Measurements from ENCODE around the gene SP3.
"Not testable (repeated sequence)": the region's sequence is repeated elsewhere in the genome, so short reads cannot be mapped to it uniquely, and the experiment has no call there.

The SP3 gene

GRCh38 chr2:173924285-173924684 lies 40.9 kb downstream of the SP3 start:
- H3K4me3 Mint-ChIP-seq = no peak overlapping the region
- no peaks in the 10 kb centered on the region for H3K9me3 Mint-ChIP-seq (ENCODE audit: low read depth)
- H3K27ac Mint-ChIP-seq = no peak overlapping the region
- H3K27me3 Mint-ChIP-seq = no peaks in the 10 kb centered on the region
- H3K36me3 Mint-ChIP-seq = peaks cover 3% of the 10 kb centered on the region
- H3K4me1 Mint-ChIP-seq (ENCODE audit: low read depth) = peaks cover 75% of the 10 kb centered on the region

GRCh38 chr2:173922760-173923159 lies 42.4 kb downstream of the SP3 start:
- peaks cover 5% of the 10 kb centered on the region for H3K36me3 Mint-ChIP-seq
- no peak overlapping the region for H3K4me3 Mint-ChIP-seq
- peaks cover 74% of the 10 kb centered on the region for H3K4me1 Mint-ChIP-seq (ENCODE audit: low read depth)

GRCh38 chr2:173922068-173922467 lies 43.1 kb downstream of the SP3 start:
- H3K4me1 Mint-ChIP-seq (ENCODE audit: low read depth) = peaks cover 74% of the 10 kb centered on the region
- no peaks in the 10 kb centered on the region for H3K9me3 Mint-ChIP-seq (ENCODE audit: low read depth)
- H3K4me3 Mint-ChIP-seq = no peak overlapping the region
- peaks cover 7% of the 10 kb centered on the region for H3K36me3 Mint-ChIP-seq
- peak overlapping the region; percentile 82 for H3K27ac Mint-ChIP-seq
- H3K27me3 Mint-ChIP-seq = no peaks in the 10 kb centered on the region

More at GRCh38 chr2:173922760-173923159, 42.4 kb downstream of the SP3 start:
- Mint-ChIP-seq H3K9me3 (ENCODE audit: low read depth) (no peaks in the 10 kb centered on the region), H3K27me3 (no peaks in the 10 kb centered on the region), H3K27ac (peak overlapping the region; percentile 36)

- Mint-ChIP-seq H3K27ac (peak overlapping the region; percentile 56), H3K27me3 (no peaks in the 10 kb centered on the region), H3K4me1 (ENCODE audit: low read depth) (peaks cover 30% of the 10 kb centered on the region), H3K9me3 (ENCODE audit: low read depth) (no peaks in the 10 kb centered on the region), H3K4me3 (no peak overlapping the region), H3K36me3 (peaks cover 24% of the 10 kb centered on the region)
These were observed 50.9 kb downstream of the SP3 start for GRCh38 chr2:173914055-173914927.

- Mint-ChIP-seq H3K4me1 (ENCODE audit: low read depth) (peaks cover 12% of the 10 kb centered on the region), H3K36me3 (peaks cover 27% of the 10 kb centered on the region), H3K27me3 (no peaks in the 10 kb centered on the region), H3K4me3 (no peak overlapping the region), H3K9me3 (ENCODE audit: low read depth) (no peaks in the 10 kb centered on the region), H3K27ac (peak overlapping the region; percentile 28)
These were observed 55.3 kb downstream of the SP3 start for GRCh38 chr2:173909846-173910245.

GRCh38 chr2:173906626-173907025 lies 58.5 kb downstream of the SP3 start:
- H3K27me3 Mint-ChIP-seq = no peaks in the 10 kb centered on the region
- H3K9me3 Mint-ChIP-seq (ENCODE audit: low read depth) = no peaks in the 10 kb centered on the region
- peaks cover 2% of the 10 kb centered on the region for H3K4me1 Mint-ChIP-seq (ENCODE audit: low read depth)
- no peak overlapping the region for H3K27ac Mint-ChIP-seq
- peaks cover 21% of the 10 kb centered on the region for H3K36me3 Mint-ChIP-seq
- no peak overlapping the region for H3K4me3 Mint-ChIP-seq

GRCh38 chr2:173903601-173904394 lies 61.4 kb downstream of the SP3 start:
- H3K27me3 Mint-ChIP-seq = no peaks in the 10 kb centered on the region
- peaks cover 14% of the 10 kb centered on the region for H3K36me3 Mint-ChIP-seq
- no peak overlapping the region for H3K27ac Mint-ChIP-seq
- no peaks in the 10 kb centered on the region for H3K9me3 Mint-ChIP-seq (ENCODE audit: low read depth)
- no peak overlapping the region for H3K4me3 Mint-ChIP-seq
- H3K4me1 Mint-ChIP-seq (ENCODE audit: low read depth) = peaks cover 7% of the 10 kb centered on the region

- H3K4me1 Mint-ChIP-seq (ENCODE audit: low read depth) = peaks cover 19% of the 10 kb centered on the region
- peak overlapping the region; percentile 17 for H3K27ac Mint-ChIP-seq
- no peak overlapping the region for H3K4me3 Mint-ChIP-seq
- no peaks in the 10 kb centered on the region for H3K36me3 Mint-ChIP-seq
- H3K9me3 Mint-ChIP-seq (ENCODE audit: low read depth) = no peaks in the 10 kb centered on the region
- H3K27me3 Mint-ChIP-seq = no peaks in the 10 kb centered on the region
These were observed 66.2 kb downstream of the SP3 start for GRCh38 chr2:173898996-173899395.

- H3K27me3 Mint-ChIP-seq = no peaks in the 10 kb centered on the region
- no peaks in the 10 kb centered on the region for H3K9me3 Mint-ChIP-seq (ENCODE audit: low read depth)
- H3K27ac Mint-ChIP-seq = no peak overlapping the region
- H3K4me1 Mint-ChIP-seq (ENCODE audit: low read depth) = peaks cover 19% of the 10 kb centered on the region
- no peaks in the 10 kb centered on the region for H3K36me3 Mint-ChIP-seq
- no peak overlapping the region for H3K4me3 Mint-ChIP-seq
These were observed 67.0 kb downstream of the SP3 start for GRCh38 chr2:173898178-173898668.

- no peaks in the 10 kb centered on the region for H3K9me3 Mint-ChIP-seq (ENCODE audit: low read depth)
- H3K27ac Mint-ChIP-seq = no peak overlapping the region
- no peaks in the 10 kb centered on the region for H3K27me3 Mint-ChIP-seq
- no peaks in the 10 kb centered on the region for H3K36me3 Mint-ChIP-seq
- peaks cover 25% of the 10 kb centered on the region for H3K4me1 Mint-ChIP-seq (ENCODE audit: low read depth)
- H3K4me3 Mint-ChIP-seq = no peak overlapping the region
These were observed 68.4 kb downstream of the SP3 start for GRCh38 chr2:173896755-173897154.

GRCh38 chr2:173892341-173892740 lies 72.8 kb downstream of the SP3 start:
- peaks cover 8% of the 10 kb centered on the region for H3K9me3 Mint-ChIP-seq (ENCODE audit: low read depth)
- no peak overlapping the region for H3K27ac Mint-ChIP-seq
- H3K4me1 Mint-ChIP-seq (ENCODE audit: low read depth) = peaks cover 9% of the 10 kb centered on the region
- no peak overlapping the region for H3K4me3 Mint-ChIP-seq
- peaks cover 2% of the 10 kb centered on the region for H3K27me3 Mint-ChIP-seq
- H3K36me3 Mint-ChIP-seq = no peaks in the 10 kb centered on the region

- no peaks in the 10 kb centered on the region for H3K36me3 Mint-ChIP-seq
- no peak overlapping the region for H3K27ac Mint-ChIP-seq
- peaks cover 8% of the 10 kb centered on the region for H3K9me3 Mint-ChIP-seq (ENCODE audit: low read depth)
- peaks cover 2% of the 10 kb centered on the region for H3K27me3 Mint-ChIP-seq
- peaks cover 9% of the 10 kb centered on the region for H3K4me1 Mint-ChIP-seq (ENCODE audit: low read depth)
- no peak overlapping the region for H3K4me3 Mint-ChIP-seq
These were observed 73.7 kb downstream of the SP3 start for GRCh38 chr2:173891315-173892037.

GRCh38 chr2:173889464-173889863 lies 75.7 kb downstream of the SP3 start:
- not testable (repeated sequence) for H3K36me3 Mint-ChIP-seq; H3K27ac Mint-ChIP-seq; H3K4me3 Mint-ChIP-seq; H3K27me3 Mint-ChIP-seq; H3K9me3 Mint-ChIP-seq (ENCODE audit: low read depth); H3K4me1 Mint-ChIP-seq (ENCODE audit: low read depth)

- no peaks in the 10 kb centered on the region for H3K36me3 Mint-ChIP-seq
- no peak overlapping the region for H3K4me3 Mint-ChIP-seq
- peaks cover 3% of the 10 kb centered on the region for H3K27me3 Mint-ChIP-seq
- peaks cover 8% of the 10 kb centered on the region for H3K9me3 Mint-ChIP-seq (ENCODE audit: low read depth)
- peaks cover 3% of the 10 kb centered on the region for H3K4me1 Mint-ChIP-seq (ENCODE audit: low read depth)
- H3K27ac Mint-ChIP-seq = no peak overlapping the region
These were observed 78.6 kb downstream of the SP3 start for GRCh38 chr2:173886613-173887012.
